ENCODE data around the gene PRRC2A.

GRCh38 chr6:31659649-31660380 lies 39.3 kb downstream of the PRRC2A start:
- TF ChIP-seq CTCF (IDR thresholded peaks at IDR 0.05): no peak
- TF ChIP-seq POLR2A (IDR thresholded peaks at IDR 0.05): no peak
